AG10803 (cell line): ENCODE data around the gene TBC1D14.

Experiments
- DNase-seq: peaks from one replicate; pipeline ENCODE4 v3.0.0; 2010; ENCODE audit warnings: low read depth
- H3K4me3 ChIP-seq: 2 replicates; pipeline ENCODE4 v1.5.1; 2011; ENCODE audit warnings: mild to moderate bottlenecking, low read length, control low read depth
- CTCF ChIP-seq: conservative IDR thresholded peaks from 2 replicates; pipeline ENCODE4 v1.5.1; 2011; ENCODE audit warnings: mild to moderate bottlenecking, low read length, control low read depth, inconsistent platforms

The TBC1D14 gene

GRCh38 chr4:6894528-6895498 lies 14.8 kb upstream of the TBC1D14 start:
- no peak for DNase-seq

GRCh38 chr4:6896035-6896434 lies 13.6 kb upstream of the TBC1D14 start:
- no peak overlapping the region for H3K4me3 ChIP-seq
- no peak for TF ChIP-seq CTCF
- no peak for DNase-seq

More at GRCh38 chr4:6894528-6895498, 14.8 kb upstream of the TBC1D14 start:
- no peak overlapping the region for H3K4me3 ChIP-seq
- no peak for TF ChIP-seq CTCF

- H3K4me3 ChIP-seq: no peak overlapping the region
- no peak for TF ChIP-seq CTCF
- no peak for DNase-seq
Measured at GRCh38 chr4:6898763-6899162, 10.9 kb upstream of the TBC1D14 start.

GRCh38 chr4:6900181-6900812 lies 9.3 kb upstream of the TBC1D14 start:
- TF ChIP-seq CTCF: no peak
- DNase-seq: no peak
- no peak overlapping the region for H3K4me3 ChIP-seq

- DNase-seq: no peak
- H3K4me3 ChIP-seq: no peak overlapping the region
- no peak for TF ChIP-seq CTCF
Measured at GRCh38 chr4:6900956-6901355, 8.7 kb upstream of the TBC1D14 start.

GRCh38 chr4:6901669-6902317 lies 7.8 kb upstream of the TBC1D14 start:
- DNase-seq: no peak
- no peak overlapping the region for H3K4me3 ChIP-seq
- TF ChIP-seq CTCF: no peak
